C4-2B (cell line): Measurements from ENCODE around the gene ZDHHC14.

Experiments
- ZFX ChIP-seq: fragments of 450-650 bp; IDR thresholded peaks from 2 replicates; pipeline ENCODE4 v1.6.1; 2017
- TF ChIP-seq, protein P1 (sequence below): fragments of 450-650 bp; conservative IDR thresholded peaks from 2 replicates; pipeline ENCODE4 v1.5.1; 2017; ENCODE audit warnings: mild to moderate bottlenecking

DNA sequence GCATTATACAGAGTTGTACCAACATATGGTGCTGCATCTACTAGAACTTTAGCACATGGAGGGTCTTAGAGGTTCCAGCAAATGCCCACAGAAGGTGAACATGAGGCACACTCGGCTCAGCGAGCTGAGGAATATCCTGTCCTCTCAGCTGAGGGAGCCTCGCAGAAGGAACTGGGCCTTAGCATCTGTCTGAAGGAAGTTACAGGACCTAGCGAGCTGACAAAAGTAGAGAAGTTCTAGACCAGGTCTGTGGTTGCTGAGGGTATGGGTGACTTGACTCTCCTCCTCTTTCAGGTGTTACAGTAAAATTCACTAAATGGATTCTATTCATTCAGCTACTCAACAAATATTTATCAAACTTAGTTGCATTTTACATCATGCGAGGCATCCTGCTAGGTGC lies 157.2 kb downstream of the ZDHHC14 start:
- TF ChIP-seq, protein P1, sequence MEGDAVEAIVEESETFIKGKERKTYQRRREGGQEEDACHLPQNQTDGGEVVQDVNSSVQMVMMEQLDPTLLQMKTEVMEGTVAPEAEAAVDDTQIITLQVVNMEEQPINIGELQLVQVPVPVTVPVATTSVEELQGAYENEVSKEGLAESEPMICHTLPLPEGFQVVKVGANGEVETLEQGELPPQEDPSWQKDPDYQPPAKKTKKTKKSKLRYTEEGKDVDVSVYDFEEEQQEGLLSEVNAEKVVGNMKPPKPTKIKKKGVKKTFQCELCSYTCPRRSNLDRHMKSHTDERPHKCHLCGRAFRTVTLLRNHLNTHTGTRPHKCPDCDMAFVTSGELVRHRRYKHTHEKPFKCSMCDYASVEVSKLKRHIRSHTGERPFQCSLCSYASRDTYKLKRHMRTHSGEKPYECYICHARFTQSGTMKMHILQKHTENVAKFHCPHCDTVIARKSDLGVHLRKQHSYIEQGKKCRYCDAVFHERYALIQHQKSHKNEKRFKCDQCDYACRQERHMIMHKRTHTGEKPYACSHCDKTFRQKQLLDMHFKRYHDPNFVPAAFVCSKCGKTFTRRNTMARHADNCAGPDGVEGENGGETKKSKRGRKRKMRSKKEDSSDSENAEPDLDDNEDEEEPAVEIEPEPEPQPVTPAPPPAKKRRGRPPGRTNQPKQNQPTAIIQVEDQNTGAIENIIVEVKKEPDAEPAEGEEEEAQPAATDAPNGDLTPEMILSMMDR = no peak
- TF ChIP-seq ZFX = no peak
